HG03135 (cell line): ENCODE results near the gene SURF4.

Source experiments
- ATAC-seq: cut with Tn5 transposase; IDR thresholded peaks from one replicate; pipeline ENCODE4 v1.9.1; 2021; ENCODE audit warnings: mild to moderate bottlenecking, moderate library complexity; ENCODE audit not compliant: unreplicated experiment

The SURF4 gene

GRCh38 chr9:133375116-133375723 lies 640 bp downstream of the SURF4 start:
- peak; percentile 11 for ATAC-seq

GRCh38 chr9:133374612-133375115 lies 1.2 kb downstream of the SURF4 start:
- no peak for ATAC-seq

GRCh38 chr9:133372144-133372543 lies 3.7 kb downstream of the SURF4 start:
- no peak for ATAC-seq

GRCh38 chr9:133371261-133371711 lies 4.6 kb downstream of the SURF4 start:
- ATAC-seq: no peak

GRCh38 chr9:133370685-133371084 lies 5.2 kb downstream of the SURF4 start:
- ATAC-seq: no peak

GRCh38 chr9:133369933-133370332 lies 5.9 kb downstream of the SURF4 start:
- ATAC-seq: no peak

- no peak for ATAC-seq
These were observed 6.4 kb downstream of the SURF4 start for GRCh38 chr9:133369422-133369821.

- ATAC-seq: no peak
These were observed 7.5 kb downstream of the SURF4 start for GRCh38 chr9:133368249-133368881.

GRCh38 chr9:133367778-133368177 lies 8.1 kb downstream of the SURF4 start:
- no peak for ATAC-seq

- no peak for ATAC-seq
These were observed 8.6 kb downstream of the SURF4 start for GRCh38 chr9:133367221-133367620.

GRCh38 chr9:133366435-133366834 lies 9.4 kb downstream of the SURF4 start:
- ATAC-seq: no peak

- no peak for ATAC-seq
These were observed 13.4 kb downstream of the SURF4 start for GRCh38 chr9:133362359-133363044.

- no peak for ATAC-seq
These were observed 14.3 kb downstream of the SURF4 start for GRCh38 chr9:133361507-133362092.

- no peak for ATAC-seq
These were observed 15.2 kb downstream of the SURF4 start for GRCh38 chr9:133360400-133361393.

GRCh38 chr9:133359399-133360175 lies 16.3 kb downstream of the SURF4 start:
- ATAC-seq: no peak

GRCh38 chr9:133357656-133358055 lies 18.2 kb downstream of the SURF4 start:
- ATAC-seq: no peak

GRCh38 chr9:133356391-133357091 lies 19.3 kb downstream of the SURF4 start, which contains the start of the genes SURF1 and SURF2:
Gene SURF1 (minus strand): TSS chr9:133356487. CDS start chr9:133356453, 34 bp downstream.
Gene SURF2 (plus strand): TSS chr9:133356550. CDS start chr9:133356593, 43 bp downstream.
- peak; percentile 72 for ATAC-seq

- peak; percentile 28 for ATAC-seq
These were observed 19.9 kb downstream of the SURF4 start for GRCh38 chr9:133355881-133356357.

GRCh38 chr9:133354766-133355165 lies 21.1 kb downstream of the SURF4 start:
- no peak for ATAC-seq
